ENCODE results near the gene MICA. TPM values are rescaled to one million over a fixed set of nuclear protein-coding genes. Genes with fewer than 3 reads are reported as not detected.
"Not testable (repeated sequence)": the region's sequence is repeated elsewhere in the genome, so short reads cannot be mapped to it uniquely, and the experiment has no call there.

Gene MICA
- total RNA-seq, 1 experiment from 2014 or later, result 25.6 TPM

GRCh38 chr6:31459864-31460263, 56.5 kb downstream of the MICA start:
- not testable (repeated sequence) for DNase-seq (ENCODE audit: low read depth)

- DNase-seq (ENCODE audit: low read depth), result no peak
Observed at GRCh38 chr6:31460361-31461025, 57.1 kb downstream of the MICA start.

GRCh38 chr6:31462026-31462963, 58.9 kb downstream of the MICA start:
- DNase-seq (ENCODE audit: low read depth), result peak; percentile 23

GRCh38 chr6:31462964-31463870, 59.8 kb downstream of the MICA start:
- peak; percentile 58 for DNase-seq (ENCODE audit: low read depth)

- no peak for DNase-seq (ENCODE audit: low read depth)
Observed at GRCh38 chr6:31464252-31465184, 61.1 kb downstream of the MICA start.

Small RNA genes within 50 kb of the gene (small RNA-seq; reads per million reads assigned to genes)
- gene HLA-S (not detected), gene MIR6891 (not detected), gene RF00019 (not detected), gene RNU6-283P (not detected)

Other genes with a start within 250 kb of the MICA start
- 22.1 and 29.2 TPM in 2 replicates for gene CCHCR1, start 245.8 kb upstream of the MICA start, total RNA-seq (2014; rRNA removed; shearing (Covaris generic))
- gene TCF19, start 245.0 kb upstream of the MICA start, total RNA-seq (2014; rRNA removed; shearing (Covaris generic)), result 91.0 and 101 TPM in 2 replicates
- gene POU5F1, start 232.9 kb upstream of the MICA start, total RNA-seq (2014; rRNA removed; shearing (Covaris generic)), result not detected in 2 replicates
- 18.8 and 23.1 TPM in 2 replicates for gene HLA-C, start 131.5 kb upstream of the MICA start, total RNA-seq (2014; rRNA removed; shearing (Covaris generic))
- gene HLA-B, start 46.4 kb upstream of the MICA start, total RNA-seq (2014; rRNA removed; shearing (Covaris generic)), result 11.8 and 15.4 TPM in 2 replicates
- gene MICB, start 94.5 kb downstream of the MICA start, total RNA-seq (2014; rRNA removed; shearing (Covaris generic)), result not detected in 2 replicates
- not detected in 2 replicates for gene MCCD1, start 125.4 kb downstream of the MICA start, total RNA-seq (2014; rRNA removed; shearing (Covaris generic))
- 856 and 950 TPM in 2 replicates for gene DDX39B, start 138.4 kb downstream of the MICA start, total RNA-seq (2014; rRNA removed; shearing (Covaris generic))
- gene ATP6V1G2, start 143.0 kb downstream of the MICA start, total RNA-seq (2014; rRNA removed; shearing (Covaris generic)), result 2.1 TPM in 2 replicates
- 21.2 and 21.9 TPM in 2 replicates for gene NFKBIL1, start 144.0 kb downstream of the MICA start, total RNA-seq (2014; rRNA removed; shearing (Covaris generic))
- gene LTA, start 168.7 kb downstream of the MICA start, total RNA-seq (2014; rRNA removed; shearing (Covaris generic)), result not detected in 2 replicates
- gene TNF, start 172.0 kb downstream of the MICA start, total RNA-seq (2014; rRNA removed; shearing (Covaris generic)), result not detected in 2 replicates
- gene LTB, start 178.8 kb downstream of the MICA start, total RNA-seq (2014; rRNA removed; shearing (Covaris generic)), result not detected in 2 replicates
- gene LST1, start 182.7 kb downstream of the MICA start, total RNA-seq (2014; rRNA removed; shearing (Covaris generic)), result not detected in 2 replicates
- gene NCR3, start 189.4 kb downstream of the MICA start, total RNA-seq (2014; rRNA removed; shearing (Covaris generic)), result not detected in 2 replicates
- not detected in 2 replicates for gene AIF1, start 211.6 kb downstream of the MICA start, total RNA-seq (2014; rRNA removed; shearing (Covaris generic))
- 93.0 and 115 TPM in 2 replicates for gene PRRC2A, start 217.1 kb downstream of the MICA start, total RNA-seq (2014; rRNA removed; shearing (Covaris generic))
- gene BAG6, start 249.1 kb downstream of the MICA start, total RNA-seq (2014; rRNA removed; shearing (Covaris generic)), result 196 and 211 TPM in 2 replicates